Esophagus muscularis mucosa (tissue), 4 donors: ENCODE measurements around the gene RNF144A. TPM values are rescaled to one million over a fixed set of nuclear protein-coding genes. Genes with fewer than 3 reads are reported as not detected.

ENCODE experiments used
- DNase-seq: peaks from one replicate; pipeline ENCODE4 v3.0.0-alpha.2; 2017; ENCODE audit errors: extremely low spot score
- H3K27ac ChIP-seq, 4 donors: fragments of 200-600 bp; sonication (generic); replicated peaks in 1 of 4; 1 replicate in 3 of 4; 2 replicates in 1 of 4; pipeline ENCODE4 v1.5.1; 2016 to 2019; ENCODE audit warnings: mild to moderate bottlenecking in 1 of 4
- H3K27me3 ChIP-seq, 4 donors: fragments of 200-600 bp; sonication (generic); one replicate each; pipeline versions ENCODE4 v1.5.1 to v1.6.0; 2016 to 2019
- H3K36me3 ChIP-seq, 4 donors: fragments of 200-600 bp; sonication (generic); one replicate each; pipeline ENCODE4 v1.5.1; 2016 to 2019
- H3K4me1 ChIP-seq, 4 donors: fragments of 200-600 bp; sonication (generic); one replicate each; pipeline ENCODE4 v1.5.1; 2016 to 2019
- H3K4me3 ChIP-seq, 4 donors: fragments of 200-600 bp; sonication (generic); 1 replicate in 2 of 4; 2 replicates in 2 of 4; pipeline ENCODE4 v1.5.1; 2016 to 2019; ENCODE audit warnings: mild to moderate bottlenecking in 4 of 4, moderate library complexity in 1 of 4
- H3K9me3 ChIP-seq, 4 donors: fragments of 200-600 bp; sonication (generic); 1 replicate in 3 of 4; 2 replicates in 1 of 4; pipeline ENCODE4 v1.5.1; 2016 to 2019
- EP300 ChIP-seq: sonication (generic); formaldehyde crosslinking; IDR thresholded peaks from one replicate; pipeline ENCODE4 v1.6.1; 2017; ENCODE audit warnings: antibody characterized with exemption
- POLR2A ChIP-seq: fragments of 450-650 bp; IDR thresholded peaks from one replicate; pipeline ENCODE4 v1.6.1; 2017; ENCODE audit warnings: antibody characterized with exemption, moderate library complexity, mild to moderate bottlenecking, low read depth
- POLR2AphosphoS5 ChIP-seq, 2 donors: sonication (generic); formaldehyde crosslinking; IDR thresholded peaks; one replicate each; pipeline ENCODE4 v1.6.1; 2017; ENCODE audit warnings: antibody characterized with exemption in 2 of 2
- WGBS: methylation state at CpG from one replicate; pipeline ENCODE4 v1.1.5; 2018; 5-methylcytosine and 5-hydroxymethylcytosine counted together
- intact Hi-C: fragments of 100-400 bp; cut with DNase I; formaldehyde crosslinking; loops from one replicate; pipeline ENCODE4 v1.15.1; 2023
- total RNA-seq, 4 donors: library from RNA; depleted of rRNA; stranded (reverse); fragments of >200 nt; gene quantifications; one replicate each; pipeline versions ENCODE4 v1.1.0 to v1.2.1, GENCODE V29; 2016
- TF ChIP-seq, protein P1 (sequence below), 3 experiments: fragments of 200-600 bp in 2 of 3; fragments of 450-650 bp in 1 of 3; sonication (generic) in 2 of 3; IDR thresholded peaks; one replicate each; pipeline ENCODE4 v1.5.1; 2017 to 2019; ENCODE audit warnings: antibody characterized with exemption in 3 of 3, mild to moderate bottlenecking in 2 of 3, moderate library complexity in 1 of 3

The RNF144A gene
- total RNA-seq, 4 donors from 2014 or later: 5.4 to 10.8 (median 8.8) TPM

DNA sequence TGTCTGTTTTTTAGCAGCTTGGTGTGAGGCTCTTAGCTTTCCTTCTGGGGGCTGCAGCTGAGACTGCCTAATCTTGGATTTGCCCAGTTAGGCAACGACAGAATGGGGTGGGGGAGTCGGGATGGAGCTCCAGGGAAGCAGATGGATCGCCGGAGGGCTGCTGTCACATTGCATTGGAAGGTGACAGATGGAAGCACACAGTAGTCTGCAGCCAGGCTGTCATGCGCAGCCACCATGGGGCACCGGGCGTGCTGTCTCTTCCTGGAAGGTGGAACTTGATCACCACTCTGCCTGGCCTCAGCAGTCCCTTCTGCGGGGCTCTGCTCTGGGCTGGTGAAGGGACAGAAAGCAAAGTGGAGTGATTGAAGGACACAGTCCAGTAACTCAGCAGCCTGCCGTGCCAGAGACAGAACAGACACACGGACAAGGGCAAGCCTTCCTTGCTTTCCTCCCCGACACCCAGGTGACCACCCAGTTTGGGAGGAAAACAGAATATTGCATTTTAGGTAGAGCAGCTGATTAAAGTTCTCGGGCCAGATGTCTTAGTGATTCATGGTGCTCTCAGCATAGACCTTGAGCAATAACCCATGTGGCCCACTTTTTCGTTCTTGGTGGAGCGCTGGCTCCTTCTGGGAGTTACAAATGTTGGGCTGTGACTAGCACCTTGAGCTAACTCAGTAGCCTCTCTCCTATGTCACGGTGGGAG, 40.9 kb downstream of the RNF144A start:
- Histone ChIP-seq H3K4me3 (no peak overlapping the region), H3K36me3 (no peaks in the 10 kb centered on the region), H3K27ac (no peak overlapping the region), H3K4me1 (peaks cover 24 to 38% (median 28%) of the 10 kb centered on the region in 4 donors), H3K27me3 (no peaks in the 10 kb centered on the region), H3K9me3 (no peaks in the 10 kb centered on the region)
- DNase-seq: peak; percentile 88
- intact Hi-C loops: no loop called here
- WGBS: 87% methylated on average over 11 of the region's 15 CpGs
- TF ChIP-seq POLR2AphosphoS5 (IDR thresholded peaks at IDR 0.05) (no peak), EP300 (no peak), POLR2A (no peak)
- TF ChIP-seq, protein P1, sequence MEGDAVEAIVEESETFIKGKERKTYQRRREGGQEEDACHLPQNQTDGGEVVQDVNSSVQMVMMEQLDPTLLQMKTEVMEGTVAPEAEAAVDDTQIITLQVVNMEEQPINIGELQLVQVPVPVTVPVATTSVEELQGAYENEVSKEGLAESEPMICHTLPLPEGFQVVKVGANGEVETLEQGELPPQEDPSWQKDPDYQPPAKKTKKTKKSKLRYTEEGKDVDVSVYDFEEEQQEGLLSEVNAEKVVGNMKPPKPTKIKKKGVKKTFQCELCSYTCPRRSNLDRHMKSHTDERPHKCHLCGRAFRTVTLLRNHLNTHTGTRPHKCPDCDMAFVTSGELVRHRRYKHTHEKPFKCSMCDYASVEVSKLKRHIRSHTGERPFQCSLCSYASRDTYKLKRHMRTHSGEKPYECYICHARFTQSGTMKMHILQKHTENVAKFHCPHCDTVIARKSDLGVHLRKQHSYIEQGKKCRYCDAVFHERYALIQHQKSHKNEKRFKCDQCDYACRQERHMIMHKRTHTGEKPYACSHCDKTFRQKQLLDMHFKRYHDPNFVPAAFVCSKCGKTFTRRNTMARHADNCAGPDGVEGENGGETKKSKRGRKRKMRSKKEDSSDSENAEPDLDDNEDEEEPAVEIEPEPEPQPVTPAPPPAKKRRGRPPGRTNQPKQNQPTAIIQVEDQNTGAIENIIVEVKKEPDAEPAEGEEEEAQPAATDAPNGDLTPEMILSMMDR (IDR thresholded peaks at IDR 0.05): no peak

- peaks cover 24 to 38% (median 28%) of the 10 kb centered on the region in 4 donors for H3K4me1 ChIP-seq
- no peaks in the 10 kb centered on the region for H3K9me3 ChIP-seq
- peak; percentile 37 for DNase-seq
- no peak overlapping the region for H3K4me3 ChIP-seq
- H3K36me3 ChIP-seq: no peaks in the 10 kb centered on the region
- H3K27ac ChIP-seq: no peak overlapping the region
- 87% methylated on average over 10 of the region's 10 CpGs for WGBS
- no peaks in the 10 kb centered on the region for H3K27me3 ChIP-seq
- intact Hi-C loops: no loop called here
- no peak for TF ChIP-seq EP300
- TF ChIP-seq, protein P1 (IDR thresholded peaks at IDR 0.05): no peak
- TF ChIP-seq POLR2A: no peak
- TF ChIP-seq POLR2AphosphoS5 (IDR thresholded peaks at IDR 0.05): no peak
These were observed 41.5 kb downstream of the RNF144A start for GRCh38 chr2:6958616-6959235.

DNA sequence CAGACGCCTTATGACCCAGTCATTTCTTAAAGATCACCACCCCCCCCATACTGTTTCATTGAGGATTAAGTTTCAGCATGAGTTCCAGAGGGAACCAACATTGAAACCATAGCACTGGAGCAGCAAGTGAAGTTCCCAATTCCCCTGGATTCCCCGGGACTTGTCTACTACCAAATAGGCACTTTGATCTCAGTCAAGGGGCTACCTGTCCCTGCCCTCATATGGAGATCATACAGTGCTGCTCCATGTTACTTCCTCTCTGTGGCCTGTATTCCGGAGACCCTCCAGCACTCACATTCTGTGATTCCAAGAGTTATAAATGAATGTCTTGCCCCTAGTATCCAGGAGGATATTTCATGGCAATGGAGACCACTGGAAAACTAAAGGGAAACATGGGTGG, 42.5 kb downstream of the RNF144A start:
- intact Hi-C loops: no loop called here
- WGBS: 96% methylated on average over 3 of the region's 3 CpGs
- TF ChIP-seq POLR2A: no peak
- TF ChIP-seq EP300: no peak
- TF ChIP-seq, protein P1 (IDR thresholded peaks at IDR 0.05): no peak
- no peak for TF ChIP-seq POLR2AphosphoS5 (IDR thresholded peaks at IDR 0.05)
- Histone ChIP-seq H3K27me3 (no peaks in the 10 kb centered on the region), H3K4me1 (peaks cover 24 to 38% (median 27%) of the 10 kb centered on the region in 4 donors), H3K27ac (peak overlapping the region in 1 of 4 donors; percentile 20), H3K36me3 (no peaks in the 10 kb centered on the region), H3K9me3 (no peaks in the 10 kb centered on the region), H3K4me3 (no peak overlapping the region)
- peak; percentile 53 for DNase-seq

DNA sequence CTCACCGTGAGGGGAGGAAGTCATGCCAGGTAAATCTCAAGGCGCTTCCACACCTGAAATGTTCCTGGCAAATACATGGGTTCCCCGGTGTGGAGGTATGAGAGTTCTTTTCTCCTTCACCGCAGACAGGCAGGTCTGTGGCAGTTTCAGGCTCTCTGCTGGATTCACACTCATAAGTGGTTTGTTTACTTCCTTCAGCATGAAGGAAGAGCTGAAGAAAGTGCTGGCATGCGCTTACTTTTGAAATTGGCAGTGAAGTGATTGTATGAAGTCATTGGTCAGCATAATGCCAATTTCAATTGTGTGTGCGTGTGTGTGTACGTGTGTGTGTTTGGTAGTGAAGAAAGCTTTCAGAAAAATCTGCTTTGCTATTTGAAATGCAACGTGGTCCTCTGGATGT, 43.4 kb downstream of the RNF144A start:
- Histone ChIP-seq H3K9me3 (no peaks in the 10 kb centered on the region), H3K4me3 (no peak overlapping the region), H3K27me3 (no peaks in the 10 kb centered on the region), H3K4me1 (peaks cover 18 to 32% (median 19%) of the 10 kb centered on the region in 4 donors), H3K27ac (peak overlapping the region in 1 of 4 donors; percentile 20), H3K36me3 (no peaks in the 10 kb centered on the region)
- DNase-seq: peak; percentile 88
- TF ChIP-seq, protein P1 (IDR thresholded peaks at IDR 0.05): no peak
- TF ChIP-seq POLR2AphosphoS5 (IDR thresholded peaks at IDR 0.05): peak; percentile 19 to 34
- 22% methylated on average over 8 of the region's 8 CpGs for WGBS
- intact Hi-C loops: no loop called here
